Ascending aorta (tissue), 2 donors: Measurements from ENCODE around the gene LCP1. TPM values are rescaled to one million over a fixed set of nuclear protein-coding genes. Genes with fewer than 3 reads are reported as not detected.

Experiments used
- DNase-seq, 2 donors: peaks; one replicate each; pipeline ENCODE4 v3.0.0-alpha.2; 2019; ENCODE audit warnings: low spot score in 2 of 2
- H3K27ac ChIP-seq, 2 donors: fragments of 200-600 bp; sonication (generic); one replicate each; pipeline ENCODE4 v1.5.1; 2016 to 2017; ENCODE audit warnings: mild to moderate bottlenecking in 1 of 2
- H3K27me3 ChIP-seq: fragments of 200-600 bp; sonication (generic); one replicate; pipeline ENCODE4 v1.5.1; 2017
- H3K36me3 ChIP-seq, 2 donors: fragments of 200-600 bp; sonication (generic); one replicate each; pipeline ENCODE4 v1.5.1; 2016
- H3K4me1 ChIP-seq, 2 donors: fragments of 200-600 bp; sonication (generic); one replicate each; pipeline ENCODE4 v1.5.1; 2016 to 2017; ENCODE audit warnings: mild to moderate bottlenecking in 1 of 2
- H3K4me3 ChIP-seq, 2 donors: fragments of 200-600 bp; sonication (generic); one replicate each; pipeline ENCODE4 v1.5.1; 2016 to 2017; ENCODE audit warnings: mild to moderate bottlenecking in 1 of 2
- H3K9me3 ChIP-seq, 2 donors: fragments of 200-600 bp; sonication (generic); one replicate each; pipeline ENCODE4 v1.5.1; 2016
- CTCF ChIP-seq, 3 experiments: fragments of 200-600 bp in 2 of 3; fragments of 450-650 bp in 1 of 3; sonication (generic) in 2 of 3; IDR thresholded peaks; one replicate each; pipeline ENCODE4 v1.5.1; 2016 to 2019; ENCODE audit warnings: antibody characterized with exemption in 3 of 3, mild to moderate bottlenecking in 1 of 3, moderate library complexity in 1 of 3
- intact Hi-C: fragments of 100-400 bp; cut with DNase I; formaldehyde crosslinking; loops from one replicate; pipeline ENCODE4 v1.15.1; 2023
- total RNA-seq: library from RNA; depleted of rRNA; stranded (reverse); fragments of >200 nt; gene quantifications from one replicate; pipeline ENCODE4 v1.1.0, GENCODE V29; 2016

LCP1 gene
- total RNA-seq, 1 donor from 2014 or later: 78.0 TPM

DNA sequence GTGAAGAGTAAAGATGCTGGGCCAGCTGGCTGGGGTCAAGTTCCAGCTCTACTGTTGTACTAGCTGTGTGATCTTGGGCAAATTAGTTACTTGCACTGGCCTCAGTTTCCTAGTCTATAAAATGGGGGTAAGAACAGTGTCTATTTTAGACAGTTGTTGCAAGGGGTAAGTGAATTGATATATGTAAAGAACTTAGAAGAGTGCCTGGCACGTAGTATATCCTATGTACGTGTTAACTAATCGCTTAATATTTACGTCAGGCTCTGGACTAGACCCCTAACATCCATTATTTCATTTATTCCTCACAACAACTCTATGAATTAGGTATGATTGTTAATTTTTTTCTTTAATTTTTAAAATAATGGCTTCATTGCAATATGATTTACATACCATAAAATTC, 3.7 kb upstream of the LCP1 start:
- intact Hi-C loops: no loop called here
- no peak for DNase-seq
- Histone ChIP-seq H3K27me3 (no peaks in the 10 kb centered on the region), H3K27ac (no peak overlapping the region), H3K4me1 (no peaks in the 10 kb centered on the region), H3K36me3 (no peaks in the 10 kb centered on the region), H3K9me3 (no peaks in the 10 kb centered on the region), H3K4me3 (no peak overlapping the region)
- no peak for TF ChIP-seq CTCF (IDR thresholded peaks at IDR 0.05)

GRCh38 chr13:46184277-46184699, 2.3 kb upstream of the LCP1 start:
- Histone ChIP-seq H3K36me3 (no peaks in the 10 kb centered on the region), H3K27ac (no peak overlapping the region), H3K4me3 (no peak overlapping the region), H3K4me1 (no peaks in the 10 kb centered on the region), H3K27me3 (no peaks in the 10 kb centered on the region), H3K9me3 (no peaks in the 10 kb centered on the region)
- intact Hi-C loops: no loop called here
- peak in 2 of 3 experiments; percentile 21 to 22 for TF ChIP-seq CTCF (IDR thresholded peaks at IDR 0.05)
- no peak for DNase-seq

GRCh38 chr13:46183018-46183946, 1.3 kb upstream of the LCP1 start:
- no peak overlapping the region for H3K27ac ChIP-seq
- no peaks in the 10 kb centered on the region for H3K9me3 ChIP-seq
- H3K4me3 ChIP-seq: no peak overlapping the region
- H3K36me3 ChIP-seq: no peaks in the 10 kb centered on the region
- intact Hi-C loops: no loop called here
- TF ChIP-seq CTCF (IDR thresholded peaks at IDR 0.05): no peak
- no peaks in the 10 kb centered on the region for H3K4me1 ChIP-seq
- DNase-seq: no peak
- no peaks in the 10 kb centered on the region for H3K27me3 ChIP-seq

DNA sequence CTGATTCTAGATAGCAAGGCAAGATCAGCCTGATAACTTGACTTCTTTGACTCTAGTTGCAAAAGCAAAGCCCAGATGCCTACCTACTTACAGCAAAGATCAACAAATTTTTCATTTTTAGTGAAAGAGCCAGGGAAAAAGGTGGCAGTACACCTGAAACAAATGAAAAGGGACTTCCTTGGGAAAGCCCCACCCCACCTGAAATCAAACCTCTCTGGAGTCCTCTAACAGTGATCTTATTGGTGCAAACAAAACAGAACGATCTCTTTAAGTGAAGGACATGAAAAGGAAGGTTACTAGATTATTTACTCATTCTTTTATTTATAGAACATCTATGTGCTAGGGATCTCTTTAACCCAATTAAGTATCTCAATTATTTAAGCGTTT, 507 bp upstream of the LCP1 start:
- intact Hi-C loops: no loop called here
- Histone ChIP-seq H3K4me3 (no peak overlapping the region), H3K27me3 (no peaks in the 10 kb centered on the region), H3K27ac (peak overlapping the region in 1 of 2 donors; percentile 18), H3K36me3 (no peaks in the 10 kb centered on the region), H3K4me1 (no peaks in the 10 kb centered on the region), H3K9me3 (no peaks in the 10 kb centered on the region)
- TF ChIP-seq CTCF (IDR thresholded peaks at IDR 0.05): no peak
- DNase-seq: no peak

GRCh38 chr13:46181377-46181839, 569 bp downstream of the LCP1 start:
- Histone ChIP-seq H3K36me3 (no peaks in the 10 kb centered on the region), H3K27ac (peak overlapping the region in 1 of 2 donors; percentile 22)
- DNase-seq: no peak

More at GRCh38 chr13:46181377-46181839, 569 bp downstream of the LCP1 start:
- intact Hi-C loops: no loop called here
- Histone ChIP-seq H3K9me3 (no peaks in the 10 kb centered on the region), H3K4me3 (peak overlapping the region; percentile 17 to 47), H3K27me3 (no peaks in the 10 kb centered on the region), H3K4me1 (no peaks in the 10 kb centered on the region)
- TF ChIP-seq CTCF (IDR thresholded peaks at IDR 0.05): no peak
